ENCODE results near the gene SLC24A3.

DNA sequence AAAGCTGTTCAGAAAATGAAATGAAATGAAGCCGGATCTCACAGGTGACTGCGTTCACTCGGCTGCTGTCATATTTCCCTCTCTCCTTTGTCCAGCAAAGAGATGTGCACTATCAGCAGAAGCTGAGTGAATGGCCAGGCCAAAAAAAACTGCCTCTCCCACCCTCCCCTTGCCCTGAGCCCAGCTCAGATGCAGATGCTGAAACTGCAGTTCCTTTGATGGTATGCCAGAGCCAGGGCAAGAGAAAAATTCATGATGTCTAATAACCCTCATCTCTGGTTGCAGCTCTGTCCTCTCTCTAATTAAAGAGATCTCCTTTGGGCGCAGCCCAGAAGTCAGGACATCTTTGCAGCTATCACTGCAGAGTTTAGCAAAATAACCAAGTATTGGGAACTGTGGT is 335.1 kb downstream of the SLC24A3 start:
- TF ChIP-seq, protein P1, sequence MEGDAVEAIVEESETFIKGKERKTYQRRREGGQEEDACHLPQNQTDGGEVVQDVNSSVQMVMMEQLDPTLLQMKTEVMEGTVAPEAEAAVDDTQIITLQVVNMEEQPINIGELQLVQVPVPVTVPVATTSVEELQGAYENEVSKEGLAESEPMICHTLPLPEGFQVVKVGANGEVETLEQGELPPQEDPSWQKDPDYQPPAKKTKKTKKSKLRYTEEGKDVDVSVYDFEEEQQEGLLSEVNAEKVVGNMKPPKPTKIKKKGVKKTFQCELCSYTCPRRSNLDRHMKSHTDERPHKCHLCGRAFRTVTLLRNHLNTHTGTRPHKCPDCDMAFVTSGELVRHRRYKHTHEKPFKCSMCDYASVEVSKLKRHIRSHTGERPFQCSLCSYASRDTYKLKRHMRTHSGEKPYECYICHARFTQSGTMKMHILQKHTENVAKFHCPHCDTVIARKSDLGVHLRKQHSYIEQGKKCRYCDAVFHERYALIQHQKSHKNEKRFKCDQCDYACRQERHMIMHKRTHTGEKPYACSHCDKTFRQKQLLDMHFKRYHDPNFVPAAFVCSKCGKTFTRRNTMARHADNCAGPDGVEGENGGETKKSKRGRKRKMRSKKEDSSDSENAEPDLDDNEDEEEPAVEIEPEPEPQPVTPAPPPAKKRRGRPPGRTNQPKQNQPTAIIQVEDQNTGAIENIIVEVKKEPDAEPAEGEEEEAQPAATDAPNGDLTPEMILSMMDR (IDR thresholded peaks at IDR 0.05; ENCODE audit: low read depth, low read length): no peak
- TF ChIP-seq POLR2A (IDR thresholded peaks at IDR 0.05; ENCODE audit: extremely low read depth, insufficient read length): no peak
- TF ChIP-seq, protein P2, sequence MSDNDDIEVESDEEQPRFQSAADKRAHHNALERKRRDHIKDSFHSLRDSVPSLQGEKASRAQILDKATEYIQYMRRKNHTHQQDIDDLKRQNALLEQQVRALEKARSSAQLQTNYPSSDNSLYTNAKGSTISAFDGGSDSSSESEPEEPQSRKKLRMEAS (IDR thresholded peaks at IDR 0.05; ENCODE audit: low read depth, low read length): no peak

All from NB4 (cell line).